ENCODE results near the gene TUBA1B.
A peak's percentile ranks its signal among the peaks of the same experiment; 100 is the strongest.

Gene TUBA1B

GRCh38 chr12:49133590-49133989, 2.4 kb upstream of the TUBA1B start:
- ChIA-PET POLR2A (interaction anchor here (4.3 to 5.1 kb wide), 2 partner anchors 24 to 55 kb away, joined by 75 to 134 read pairs; partner anchors contain the start of genes LMBR1L and TUBA1A), CTCF (interaction anchor here (0.7 to 4.3 kb wide), 5 partner anchors 55 to 103 kb away, joined by 3 to 28 read pairs (median 4); partner anchors contain the start of genes RHEBL1 and TUBA1A)
- H3K4me1 ChIP-seq (ENCODE audit: control insufficient read depth, insufficient read depth, low read length), result peaks cover 17% of the 10 kb centered on the region
- no peaks in the 10 kb centered on the region for H3K9me3 ChIP-seq (ENCODE audit: control insufficient read depth, insufficient read depth, low read depth, low read length)
- no peak overlapping the region for H3K27ac ChIP-seq (ENCODE audit: extremely low read depth, low read depth, low read length)
- H3K4me3 ChIP-seq (ENCODE audit: low read depth, low read length), result no peak overlapping the region
- peak; percentile 30; the same call in 1 of the 2 replicates for TF ChIP-seq ZNF335 (tag by site-specific recombination; conservative IDR thresholded peaks at IDR 0.05)
- TF ChIP-seq ZSCAN4 (tag by site-specific recombination; IDR thresholded peaks at IDR 0.05), result no peak
- 0 out of 2 replicates have a peak, but pooled peaks have one; percentile 9 for TF ChIP-seq ZFHX2 (tag by site-specific recombination; conservative IDR thresholded peaks at IDR 0.05)
- peaks cover 0 to 22% of the 10 kb centered on the region in 2 experiments for H3K36me3 ChIP-seq (ENCODE audit: control insufficient read depth in 2 of 2, insufficient read depth in 1 of 2, low read length in 2 of 2)

GRCh38 chr12:49133014-49133413, 1.8 kb upstream of the TUBA1B start:
- Histone ChIP-seq H3K4me1 (ENCODE audit: control insufficient read depth, insufficient read depth, low read length) (peaks cover 11% of the 10 kb centered on the region), H3K4me3 (ENCODE audit: low read depth, low read length) (peak overlapping the region; percentile 40), H3K36me3 (ENCODE audit: control insufficient read depth in 2 of 2, insufficient read depth in 1 of 2, low read length in 2 of 2) (peaks cover 0 to 26% of the 10 kb centered on the region in 2 experiments), H3K27ac (ENCODE audit: extremely low read depth, low read depth, low read length) (peak overlapping the region; percentile 99), H3K9me3 (ENCODE audit: control insufficient read depth, insufficient read depth, low read depth, low read length) (no peaks in the 10 kb centered on the region)
- TF ChIP-seq RBAK (tag by site-specific recombination; IDR thresholded peaks at IDR 0.05) (no peak), ZBTB49 (tag by site-specific recombination; IDR thresholded peaks at IDR 0.05; ENCODE audit: low read depth) (no peak), ZNF623 (tag by site-specific recombination; IDR thresholded peaks at IDR 0.05) (no peak), OSR2 (tag by site-specific recombination; IDR thresholded peaks at IDR 0.05) (no peak), ZNF335 (tag by site-specific recombination; conservative IDR thresholded peaks at IDR 0.05) (0 out of 2 replicates have a peak, but pooled peaks have one; percentile 32), ZEB2 (tag by site-specific recombination; IDR thresholded peaks at IDR 0.05) (0 out of 2 replicates have a peak, but pooled peaks have one; percentile 22), ZNF645 (tag by site-specific recombination; IDR thresholded peaks at IDR 0.05) (no peak), HOXD13 (CRISPR knock-in tag; IDR thresholded peaks at IDR 0.05; ENCODE audit: borderline replicate concordance) (no peak), REPIN1 (tag by site-specific recombination; IDR thresholded peaks at IDR 0.05; ENCODE audit: low read depth) (no peak), ZNF175 (tag by site-specific recombination; IDR thresholded peaks at IDR 0.05) (no peak), ZNF449 (tag by site-specific recombination; IDR thresholded peaks at IDR 0.05) (no peak), ZNF626 (tag by site-specific recombination; IDR thresholded peaks at IDR 0.05) (no peak), SCRT2 (tag by site-specific recombination; IDR thresholded peaks at IDR 0.05) (no peak), ZNF473 (tag by site-specific recombination; IDR thresholded peaks at IDR 0.05) (no peak), IKZF3 (tag by site-specific recombination; IDR thresholded peaks at IDR 0.05) (0 out of 2 replicates have a peak, but pooled peaks have one; percentile 11)
- CTCF ChIA-PET, result interaction anchor here (0.5 to 4.7 kb wide), 9 partner anchors 21 to 164 kb away, joined by 3 to 50 read pairs (median 4); partner anchors contain the start of gene TUBA1A
- POLR2A ChIA-PET, result interaction anchor here (1.3 to 5.1 kb wide), 3 partner anchors 23 to 102 kb away, joined by 3 to 134 read pairs (median 75); partner anchors contain the start of genes LMBR1L and TUBA1A
